Measurements from ENCODE around the gene SFT2D1.

SFT2D1 gene

DNA sequence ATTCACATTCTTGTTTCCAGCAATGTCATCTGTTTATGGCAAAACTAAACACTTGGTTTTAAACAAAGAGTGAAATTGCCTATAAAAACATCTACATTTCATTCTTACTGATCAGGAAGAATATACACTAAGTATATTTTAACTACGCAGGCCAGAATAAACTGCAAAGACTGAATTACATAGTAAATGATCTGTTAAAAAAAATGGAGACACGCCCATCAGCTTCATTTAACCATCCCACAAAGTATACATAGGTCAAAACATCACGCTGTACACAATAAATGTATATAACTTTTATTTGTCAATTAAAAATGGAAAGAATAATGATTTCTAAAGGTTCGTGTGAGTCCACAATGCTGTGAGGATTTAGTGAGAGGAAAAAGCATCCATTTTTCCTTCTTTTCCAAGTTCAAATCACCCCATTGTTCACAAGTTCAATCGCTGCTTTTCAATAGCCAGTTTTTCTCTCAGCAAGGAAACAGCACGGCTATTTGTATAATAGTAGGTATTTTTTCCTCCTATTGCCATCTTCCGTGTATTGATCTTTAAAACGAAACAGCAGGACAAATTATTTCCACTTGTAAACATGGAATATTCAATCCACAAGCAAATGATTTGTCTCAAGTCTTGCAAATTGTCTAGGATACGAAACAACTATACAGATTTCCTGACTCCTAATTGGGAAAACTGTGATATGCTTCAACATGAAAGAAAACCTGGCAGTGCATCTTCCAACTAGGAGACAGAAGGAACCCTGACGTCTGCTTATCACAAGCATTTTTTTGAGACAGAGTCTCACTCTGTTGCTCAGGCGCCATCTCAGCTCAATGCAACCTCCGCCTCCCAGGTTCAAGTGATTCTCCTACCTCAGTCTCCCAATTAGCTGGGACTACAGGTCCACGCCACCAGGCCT is 10.6 kb downstream of the SFT2D1 start:
- FAIRE-seq: no peak

DNA sequence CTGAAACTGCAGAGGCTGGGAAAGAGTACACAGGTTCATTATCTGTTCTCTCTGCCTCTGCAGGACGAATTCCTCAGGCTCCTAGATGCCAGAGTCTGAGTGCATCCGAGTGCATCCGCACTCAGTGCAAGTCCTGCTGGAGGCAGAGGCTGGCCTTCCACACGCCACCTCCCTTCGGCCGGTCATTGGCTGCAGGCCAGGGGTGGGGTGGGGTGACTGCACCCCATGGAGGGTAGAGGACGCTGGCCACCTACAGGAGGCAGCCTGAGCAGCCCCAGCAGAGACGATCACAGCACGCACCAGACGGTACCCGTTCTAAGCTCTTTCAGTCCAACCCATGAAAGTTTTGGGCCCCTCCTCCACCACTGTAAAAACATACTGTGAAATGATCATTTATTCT is 11.7 kb downstream of the SFT2D1 start:
- FAIRE-seq: no peak

DNA sequence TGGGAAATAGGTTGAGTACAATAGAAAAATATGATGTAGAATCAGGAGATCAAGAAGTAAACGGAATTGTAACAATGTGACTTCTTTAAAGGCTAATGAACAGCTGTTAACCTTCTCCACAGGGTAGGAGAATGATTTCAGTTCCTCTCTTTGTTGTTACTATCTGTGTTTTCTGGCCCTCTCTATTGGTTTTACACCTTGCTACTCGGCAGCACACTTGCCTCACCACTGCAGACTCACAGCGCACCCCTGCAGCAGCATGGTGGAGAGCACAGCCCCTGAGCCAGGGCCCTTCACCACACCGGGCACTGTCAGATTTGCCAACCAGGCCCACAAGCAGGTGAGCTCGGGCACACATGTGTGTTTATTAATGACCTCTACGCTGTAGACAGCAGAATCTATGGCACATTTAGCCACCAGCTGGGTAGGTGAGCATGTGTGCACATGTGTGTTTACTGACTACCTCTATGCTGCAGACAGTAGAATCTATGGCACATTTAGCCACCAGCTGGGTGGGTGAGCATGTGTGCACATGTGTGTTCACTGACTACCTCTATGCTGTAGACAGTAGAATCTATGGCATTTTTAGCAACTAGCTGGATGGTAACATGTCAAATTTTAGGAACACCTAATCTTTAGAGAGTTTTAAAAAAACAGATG is 16.8 kb downstream of the SFT2D1 start:
- FAIRE-seq: no peak

DNA sequence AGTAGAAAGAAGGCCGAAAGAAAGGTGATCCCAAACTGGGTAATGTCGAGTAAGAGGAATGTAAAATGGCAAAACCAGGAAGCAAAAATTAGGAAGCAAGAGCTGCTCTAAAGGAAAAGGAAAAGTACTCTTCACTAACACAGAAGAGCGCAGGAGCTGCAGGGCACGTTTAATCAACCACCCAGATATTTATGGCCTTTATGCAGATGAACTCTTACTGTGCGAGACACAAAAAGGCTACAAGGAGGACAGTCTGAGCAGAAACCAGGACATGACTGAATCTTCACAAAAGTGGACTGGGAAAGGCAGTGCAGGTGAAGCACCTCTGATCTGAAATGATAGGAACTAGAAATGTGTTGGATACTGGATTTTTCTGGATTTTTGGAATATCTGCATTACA is 18.9 kb downstream of the SFT2D1 start:
- FAIRE-seq: no peak

DNA sequence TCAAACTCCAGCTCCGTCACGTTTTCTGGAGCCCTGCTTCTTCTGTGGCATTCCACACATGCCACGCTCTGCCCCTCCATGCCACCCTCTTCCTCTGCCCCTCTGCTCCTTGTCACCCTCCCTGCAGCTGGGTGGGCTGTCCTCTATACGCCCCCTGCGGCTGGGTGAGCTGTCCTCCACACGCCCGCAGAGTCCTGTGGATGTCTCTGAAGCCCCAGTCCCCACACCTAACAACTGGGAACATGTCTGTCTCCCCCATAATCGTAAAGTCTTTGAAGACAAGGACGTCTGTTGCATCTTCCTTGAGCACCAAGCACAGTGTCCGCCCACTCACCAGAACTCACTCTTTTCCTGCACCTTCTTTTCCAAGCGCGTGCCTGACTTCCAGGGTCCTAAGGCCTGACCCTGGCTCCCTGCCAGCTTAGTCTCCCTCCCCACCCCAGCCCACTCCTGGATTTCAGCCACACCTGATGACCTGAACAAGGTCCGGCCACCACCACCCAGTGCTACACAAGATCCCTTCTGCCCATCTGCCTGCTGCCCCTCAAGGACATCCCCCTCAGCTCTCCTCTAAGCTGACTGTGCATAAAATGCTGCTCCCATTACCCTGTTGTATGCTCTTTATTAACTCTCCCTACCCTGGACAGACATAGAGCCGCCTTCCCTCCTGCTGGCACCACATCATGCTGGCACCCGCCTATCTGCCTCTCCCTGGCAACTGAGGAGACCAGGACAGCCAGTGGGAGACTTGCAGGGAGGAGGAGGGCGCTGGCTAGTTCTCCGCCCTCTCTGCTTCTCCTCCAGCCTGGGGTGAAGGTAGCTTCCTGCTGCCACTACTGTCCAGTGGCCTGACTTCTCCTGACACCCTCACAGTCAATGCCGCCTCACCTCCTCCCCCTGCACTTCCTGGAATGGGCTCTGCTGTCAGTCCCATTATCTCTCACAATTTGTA is 23.4 kb downstream of the SFT2D1 start:
- no peak for FAIRE-seq

DNA sequence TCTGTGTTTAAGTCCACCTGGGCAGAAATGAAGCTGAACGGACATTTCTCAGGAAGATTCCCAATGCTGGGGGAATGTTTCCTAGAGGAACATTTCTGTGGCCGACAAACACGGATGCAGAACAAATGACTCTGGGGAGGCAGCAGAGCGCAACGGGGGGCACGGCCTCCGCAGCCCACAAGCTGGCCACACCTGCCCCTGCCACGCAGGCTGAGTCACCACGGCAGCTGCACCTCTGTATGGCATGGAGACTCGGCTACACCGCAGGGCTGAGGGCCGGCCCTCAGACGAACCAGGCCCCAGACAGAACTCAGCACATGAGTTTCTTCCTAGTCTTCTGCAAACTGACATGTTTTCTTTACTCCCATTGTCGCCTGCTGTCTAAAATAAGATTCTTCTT is 24.1 kb downstream of the SFT2D1 start:
- FAIRE-seq: no peak

DNA sequence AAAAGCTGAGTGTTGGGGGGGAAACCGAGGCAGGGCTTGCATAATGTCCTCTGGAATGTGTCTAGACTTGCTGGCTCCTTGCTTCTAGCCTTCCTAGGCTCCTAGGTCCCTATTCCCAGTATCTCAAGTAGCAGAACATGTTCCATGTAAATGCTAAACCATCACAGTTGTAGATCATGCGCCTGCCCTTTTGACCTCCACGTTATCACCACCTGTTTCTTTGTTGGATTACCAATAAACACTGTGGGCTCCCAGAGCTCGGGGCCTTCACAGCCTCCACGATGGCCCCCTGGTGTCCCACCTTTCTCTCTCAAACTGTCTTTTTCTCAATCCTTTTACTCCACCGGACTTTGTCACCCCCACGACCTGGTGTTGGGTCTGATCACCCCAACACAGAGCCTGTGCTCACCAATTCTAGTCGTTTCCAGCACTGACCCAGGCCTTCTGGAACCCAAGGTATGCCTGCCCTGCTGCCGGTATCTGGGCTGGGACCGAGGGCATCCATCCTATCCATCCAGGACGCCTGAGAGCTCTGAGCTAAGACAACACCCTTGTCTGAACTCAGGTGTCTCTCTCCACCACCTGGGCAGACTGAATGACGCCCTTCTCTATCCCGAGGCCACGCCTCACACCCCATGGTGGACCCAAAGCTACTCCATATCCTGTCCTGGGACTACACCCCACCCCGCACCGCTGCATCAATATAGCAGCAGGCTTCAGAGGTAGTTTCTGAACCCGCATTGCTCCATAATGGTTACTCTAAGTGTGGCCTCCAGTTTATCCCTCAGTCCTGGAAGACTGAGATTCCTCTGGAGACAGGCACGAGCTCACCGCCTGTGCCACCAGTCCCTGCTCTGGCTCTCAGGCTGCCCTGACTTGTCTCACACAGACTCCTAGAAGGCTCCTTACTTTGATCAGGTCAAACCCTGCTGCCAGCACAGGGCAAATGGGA is 24.8 kb downstream of the SFT2D1 start:
- no peak for FAIRE-seq

DNA sequence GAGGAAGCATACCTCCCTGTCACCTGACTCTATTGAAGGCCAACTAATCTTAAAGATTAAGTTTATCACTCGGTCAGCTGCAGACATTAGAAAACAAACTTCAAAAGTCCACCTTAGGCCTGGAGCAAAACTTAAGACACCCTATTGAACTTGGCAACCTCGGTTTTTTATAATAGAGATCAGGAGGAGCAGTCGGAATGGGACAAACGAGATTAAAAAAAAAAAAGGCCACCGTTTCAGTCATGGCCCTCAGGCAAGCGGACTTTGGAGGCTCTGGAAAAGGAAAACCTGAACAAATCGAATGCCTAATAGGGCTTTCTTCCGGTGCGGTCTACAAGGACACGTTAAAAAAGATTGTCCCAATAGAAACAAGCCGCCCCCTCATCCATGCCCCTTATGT is 26.9 kb downstream of the SFT2D1 start:
- FAIRE-seq: no peak

DNA sequence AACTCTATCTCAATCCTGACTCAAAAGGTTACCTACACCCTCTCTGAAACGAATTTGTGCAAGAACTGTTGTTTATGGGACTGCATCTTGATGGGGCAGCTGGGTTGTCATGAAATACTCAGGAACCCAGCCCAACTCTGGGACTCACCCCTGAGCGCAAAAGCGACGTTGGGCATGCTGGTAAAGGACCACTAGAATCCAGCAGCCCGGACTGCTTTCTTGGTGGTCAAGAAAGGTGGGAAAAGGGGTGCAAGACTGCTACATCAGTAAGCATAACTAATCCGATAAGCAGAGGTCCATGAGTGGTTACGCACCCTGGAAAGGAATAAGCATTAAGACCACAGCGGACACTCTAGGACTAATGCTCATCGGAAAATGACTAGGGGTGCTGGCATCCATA is 27.9 kb downstream of the SFT2D1 start:
- FAIRE-seq: no peak

DNA sequence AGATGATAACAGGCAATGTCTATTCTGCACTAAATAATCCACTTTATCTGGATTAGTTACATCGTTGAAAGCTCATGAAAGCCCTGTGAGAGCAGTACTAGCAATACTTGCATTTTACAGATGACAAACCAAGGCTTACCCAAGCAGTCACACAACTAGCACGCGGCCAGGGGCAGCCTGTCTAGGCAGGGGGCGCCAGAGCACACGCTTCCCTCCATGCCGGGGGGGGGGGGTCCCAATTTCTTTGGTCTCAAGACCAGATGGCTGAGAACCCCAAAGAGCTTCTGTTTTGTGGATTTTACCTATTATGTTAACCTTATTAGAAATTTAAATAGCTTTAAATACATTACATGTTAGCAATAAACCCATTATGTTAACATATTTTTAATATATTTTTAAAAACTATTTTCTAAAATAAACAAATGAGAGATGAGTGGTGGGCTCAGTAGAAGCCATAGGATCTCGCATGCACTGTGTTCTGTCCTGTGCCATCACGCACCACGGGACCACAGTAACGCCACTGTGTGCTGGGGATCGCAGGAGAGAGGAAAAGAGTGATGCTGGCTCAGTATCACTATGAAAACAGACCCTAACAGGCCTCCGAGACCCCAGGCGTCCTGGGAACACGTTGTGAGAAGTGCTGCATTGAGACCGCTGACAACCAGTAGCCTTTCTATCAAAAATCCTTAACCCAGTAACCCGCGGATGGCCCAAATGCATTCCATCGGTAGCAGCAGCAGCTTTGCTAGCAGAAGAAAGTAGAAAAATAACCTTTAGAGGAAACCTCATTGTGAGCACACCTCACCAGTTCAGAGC is 28.9 kb downstream of the SFT2D1 start:
- no peak for FAIRE-seq

DNA sequence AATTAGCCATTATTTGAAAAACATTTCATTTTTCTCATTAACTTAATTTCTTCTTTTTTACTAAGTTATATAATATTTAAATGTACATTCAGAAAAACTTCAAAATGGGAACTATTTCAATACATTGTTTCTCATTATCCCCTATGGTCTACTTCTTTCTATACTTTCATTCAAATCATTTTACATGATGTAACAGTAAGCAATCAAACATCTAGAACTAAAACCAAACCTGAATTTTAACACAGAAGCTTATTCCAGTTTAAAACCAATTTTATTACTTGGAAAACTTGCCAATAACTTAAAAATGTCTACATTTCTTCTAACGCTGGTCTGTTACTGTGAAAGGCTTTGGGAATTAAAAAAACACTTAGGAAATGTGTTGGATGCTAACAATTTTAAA is 29.5 kb downstream of the SFT2D1 start:
- FAIRE-seq: no peak

DNA sequence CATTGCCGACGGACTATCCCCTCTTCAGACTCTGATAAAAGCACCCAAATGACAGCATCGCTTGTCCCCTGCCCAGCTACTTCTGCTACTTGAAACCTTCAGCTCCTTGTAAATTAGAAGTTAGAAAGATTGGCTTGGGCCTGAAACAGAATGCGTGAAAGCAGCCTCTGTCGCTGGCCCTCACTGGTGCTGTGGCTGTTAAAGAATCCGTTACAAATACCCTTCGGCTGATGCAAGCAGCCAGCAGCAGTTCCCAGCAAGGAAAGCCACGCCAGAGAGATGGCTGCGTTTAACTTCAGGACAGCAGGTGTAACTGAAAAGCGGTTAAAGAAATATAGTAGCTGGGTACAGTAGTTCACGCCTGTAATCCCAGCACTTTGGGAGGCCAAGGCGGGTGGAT is 31.7 kb downstream of the SFT2D1 start:
- FAIRE-seq: no peak

DNA sequence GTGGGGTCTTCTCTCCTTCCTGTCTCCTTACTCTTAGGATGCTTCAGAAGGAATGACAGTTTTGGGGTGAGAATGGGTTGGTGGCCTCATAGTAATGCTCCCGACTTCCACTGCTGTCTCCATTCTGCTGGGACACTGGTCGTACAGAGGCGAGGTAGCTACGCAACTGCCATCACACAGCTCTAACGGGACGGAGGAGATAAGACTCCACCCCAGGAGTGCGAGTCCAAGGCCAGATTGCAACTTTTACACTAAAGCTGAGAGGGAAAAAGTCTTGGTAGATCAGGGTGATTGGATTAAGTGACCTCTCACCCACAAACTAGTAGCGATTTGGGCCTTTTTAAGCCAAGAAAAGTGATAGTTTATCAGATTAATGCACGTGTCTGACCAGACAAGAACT is 32.4 kb downstream of the SFT2D1 start:
- FAIRE-seq: no peak

DNA sequence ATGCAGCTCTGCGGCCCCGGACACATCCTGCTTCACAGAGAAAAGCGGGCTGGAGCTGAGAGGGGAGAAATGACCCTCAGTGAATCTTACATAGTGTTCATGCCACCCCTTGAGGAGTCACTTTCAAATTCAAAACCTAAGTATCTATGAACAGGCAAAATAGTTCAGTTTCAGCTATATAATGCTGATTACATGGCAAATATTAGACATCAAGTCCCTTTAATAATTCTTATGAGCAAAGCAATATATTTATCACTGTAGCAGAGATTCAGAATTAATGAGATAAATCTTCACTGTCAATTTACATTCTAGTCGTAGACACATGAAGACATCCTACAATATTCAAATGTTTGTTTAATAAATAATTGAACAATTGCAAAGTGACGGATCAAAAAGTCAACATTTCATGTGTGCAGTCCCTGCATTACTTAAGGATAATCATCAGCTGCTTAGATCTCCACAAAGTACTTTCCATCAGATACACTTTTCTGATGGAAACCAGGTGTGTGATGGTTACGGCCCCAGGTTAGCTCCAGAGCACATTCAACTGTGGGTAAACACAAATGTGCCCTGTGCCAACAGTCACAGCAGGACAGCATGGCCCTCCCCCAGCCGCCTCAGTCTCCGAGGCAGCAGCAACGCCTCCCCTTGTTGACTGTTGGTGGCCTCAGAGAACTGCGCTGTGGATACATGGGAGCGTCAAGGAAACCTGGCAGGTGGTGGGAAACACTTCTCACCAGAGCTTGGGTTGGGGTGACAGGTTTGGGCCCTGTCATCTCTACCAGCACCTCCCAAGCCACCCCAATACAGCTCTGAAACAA is 33.4 kb downstream of the SFT2D1 start:
- no peak for FAIRE-seq

DNA sequence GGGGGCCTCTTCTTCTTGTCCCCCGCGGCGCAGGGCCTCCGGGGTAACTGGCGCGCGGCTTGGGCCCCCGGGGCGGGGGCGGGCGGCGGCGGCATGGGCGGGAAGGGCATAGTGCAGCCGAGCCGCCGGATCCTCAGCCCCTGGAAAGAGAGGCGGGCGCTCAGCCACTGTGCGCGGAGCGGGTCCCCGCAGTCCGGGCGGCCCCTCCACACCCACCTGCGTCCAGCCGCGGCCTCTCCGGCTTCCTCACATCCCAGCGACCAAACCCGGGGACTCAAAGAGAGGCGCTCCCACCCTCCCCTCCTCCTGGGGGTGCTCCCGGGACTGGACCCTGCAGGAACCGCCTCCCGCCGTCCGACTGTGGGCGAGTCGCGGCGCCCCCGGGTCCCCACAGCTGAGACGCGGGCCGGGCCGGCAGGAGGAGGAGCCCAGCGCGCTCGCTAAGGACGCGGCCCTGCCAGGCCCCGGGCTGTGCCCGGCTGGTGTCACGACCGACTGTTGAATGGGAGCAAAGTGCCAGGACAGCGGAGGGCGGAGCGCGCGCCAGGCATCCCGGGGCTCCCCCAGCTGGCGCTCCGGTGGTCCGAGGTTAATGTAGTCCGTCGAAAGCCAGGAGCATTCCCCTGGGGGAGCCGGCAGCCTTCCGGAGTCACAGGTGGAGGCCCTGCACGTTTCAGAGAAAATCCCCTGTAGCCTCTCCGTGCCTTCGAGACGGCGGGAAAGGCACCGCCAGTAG is 34.1 kb downstream of the SFT2D1 start, which contains the start of gene PRR18:
TSS of gene PRR18 (minus strand) at position 360 of the 736 bp plus-strand sequence. CDS start at position 110, 250 bp downstream.
- FAIRE-seq: no peak

DNA sequence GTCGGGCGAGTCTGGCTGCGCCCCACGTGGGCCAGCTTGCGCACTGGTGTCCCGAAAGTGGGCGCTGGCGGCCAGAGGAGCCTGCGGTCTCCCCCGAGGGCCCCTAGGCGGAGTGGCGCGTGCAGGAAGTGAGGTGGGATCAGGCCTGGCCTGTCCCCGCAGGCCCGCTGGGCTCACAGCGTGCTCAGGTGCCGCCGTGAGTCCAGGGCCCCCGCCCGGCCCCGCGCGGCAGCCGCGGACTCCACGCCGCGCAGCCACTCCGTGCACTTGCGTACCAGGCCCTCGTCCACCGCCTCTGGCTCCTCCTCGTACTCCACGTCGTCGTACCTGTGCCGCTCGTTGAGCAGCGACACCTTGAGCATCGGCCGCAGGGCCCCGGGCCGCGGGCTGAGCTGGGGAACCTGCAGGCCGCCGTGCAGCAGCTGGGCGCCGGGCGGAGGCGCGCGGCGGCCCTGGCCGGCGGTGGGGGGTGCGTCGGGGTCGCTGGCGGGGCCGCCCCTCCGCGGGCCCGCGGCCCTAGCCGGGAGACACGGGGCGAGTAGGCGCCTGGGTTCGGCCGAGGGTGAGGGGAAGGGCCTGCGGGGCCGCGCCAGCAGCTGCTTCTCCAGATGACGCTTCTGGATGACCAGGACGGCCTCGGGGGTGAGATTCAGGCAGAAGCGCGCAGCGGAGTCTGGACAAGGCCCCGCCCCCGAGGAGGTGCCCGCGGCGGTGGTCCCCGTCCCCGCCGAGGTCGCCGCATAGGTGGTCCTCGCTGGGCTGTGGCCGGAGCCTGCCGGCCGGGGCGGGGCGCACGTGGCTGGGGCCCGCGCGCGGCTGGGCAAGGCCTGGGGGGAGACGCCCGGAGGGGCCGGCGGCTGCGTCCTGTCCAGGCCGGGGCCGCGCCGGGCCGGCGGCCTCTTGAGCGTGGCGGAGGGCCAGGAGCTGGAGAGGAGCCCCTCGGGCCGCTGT is 35.0 kb downstream of the SFT2D1 start:
- no peak for FAIRE-seq

DNA sequence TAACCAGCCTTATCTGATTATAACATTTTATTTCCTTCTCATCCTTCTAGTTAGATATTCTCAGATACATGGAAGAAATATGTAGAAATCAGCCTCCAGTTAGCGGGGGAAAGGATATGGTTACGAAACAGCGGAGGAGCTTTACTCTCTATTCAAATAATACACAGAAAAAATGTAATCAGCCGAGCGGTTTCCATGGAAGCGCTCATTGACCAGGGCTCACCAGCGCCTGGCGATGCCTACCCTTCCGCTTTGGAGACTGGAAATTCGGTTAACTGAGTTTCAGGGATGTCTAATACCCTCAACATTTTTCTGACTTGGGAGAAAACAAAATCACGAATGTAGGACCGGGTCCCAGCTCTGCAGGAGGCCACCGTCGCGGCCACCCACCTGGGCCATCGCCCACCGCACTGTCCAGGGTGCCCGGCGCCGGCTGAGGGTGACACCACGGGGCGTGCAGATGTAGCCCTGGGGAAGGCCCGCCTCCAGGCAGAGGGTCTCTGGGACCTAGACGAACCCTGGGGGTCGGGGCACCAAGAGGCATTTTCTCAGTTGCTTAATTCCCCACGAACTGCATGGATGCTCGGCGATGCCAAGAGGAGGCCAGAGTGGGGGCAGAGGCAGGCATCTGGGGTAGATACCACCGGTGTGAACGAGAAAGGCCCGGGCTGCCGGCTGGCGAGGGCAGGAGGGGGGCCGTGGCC is 35.8 kb downstream of the SFT2D1 start:
- no peak for FAIRE-seq
